Thoracic aorta (tissue), 2 donors: Measurements from ENCODE around the gene BFSP1. TPM values are rescaled to one million over a fixed set of nuclear protein-coding genes. Genes with fewer than 3 reads are reported as not detected.

Source experiments
- ATAC-seq: fragments of 150-250 bp; one replicate; pipeline ENCODE4 v1.8.0; 2017; ENCODE audit warnings: low read depth; ENCODE audit not compliant: insufficient number of reproducible peaks, low FRiP score
- DNase-seq: peaks from one replicate; pipeline ENCODE4 v3.0.0-alpha.2; 2020; ENCODE audit warnings: low spot score
- H3K27ac ChIP-seq, 2 donors: fragments of 200-600 bp; sonication (generic); 1 replicate in 1 of 2; 2 replicates in 1 of 2; pipeline ENCODE4 v1.5.1; 2016; ENCODE audit warnings: mild to moderate bottlenecking in 2 of 2, moderate library complexity in 2 of 2
- H3K27me3 ChIP-seq: fragments of 200-600 bp; sonication (generic); replicated peaks from 2 replicates; pipeline ENCODE4 v1.6.0; 2016; ENCODE audit warnings: mild to moderate bottlenecking; ENCODE audit not compliant: insufficient read depth
- H3K36me3 ChIP-seq: fragments of 200-600 bp; sonication (generic); one replicate; pipeline ENCODE4 v1.5.1; 2016
- H3K4me1 ChIP-seq, 2 donors: fragments of 200-600 bp; sonication (generic); 1 replicate in 1 of 2; 2 replicates in 1 of 2; pipeline versions ENCODE4 v1.5.1 to v1.6.0; 2016; ENCODE audit warnings: low read depth in 2 of 2, mild to moderate bottlenecking in 1 of 2; ENCODE audit not compliant: control insufficient read depth in 1 of 2
- H3K4me3 ChIP-seq: fragments of 200-600 bp; sonication (generic); 2 replicates; pipeline ENCODE4 v1.5.1; 2016; ENCODE audit warnings: mild to moderate bottlenecking
- H3K9me3 ChIP-seq: fragments of 200-600 bp; sonication (generic); 2 replicates; pipeline ENCODE4 v1.5.1; 2016
- CTCF ChIP-seq: fragments of 200-600 bp; sonication (generic); IDR thresholded peaks from one replicate; pipeline ENCODE4 v1.5.1; 2019; ENCODE audit warnings: antibody characterized with exemption
- total RNA-seq, 2 donors: library from RNA; depleted of rRNA; stranded (reverse); fragments of >200 nt; gene quantifications; one replicate each; pipeline versions ENCODE4 v1.1.0 to v1.2.3, GENCODE V29; 2016

BFSP1 gene
- total RNA-seq: 1 to 10 TPM; 2.4 to 3.0 TPM

GRCh38 chr20:17530716-17531664 is at the start of gene BFSP1:
Gene BFSP1 (minus strand): TSS chr20:17531379. CDS start chr20:17531329, 50 bp downstream.
- Histone ChIP-seq H3K4me1 (peaks cover 3 to 18% of the 10 kb centered on the region in 2 donors), H3K27ac (peak within 1 kb of the TSS; percentile 60 to 66), H3K36me3 (no peaks in the 10 kb centered on the region), H3K4me3 (peak within 1 kb of the TSS; percentile 89), H3K27me3 (no peaks in the 10 kb centered on the region), H3K9me3 (no peaks in the 10 kb centered on the region)
- DNase-seq (no peak), ATAC-seq (peak; percentile 59)
- TF ChIP-seq CTCF: no peak

GRCh38 chr20:17580895-17581294 is 49.7 kb upstream of the BFSP1 start:
- ATAC-seq (no peak), DNase-seq (no peak)
- H3K27ac ChIP-seq: peak overlapping the region in 1 of 2 donors; percentile 33
- peak overlapping the region; percentile 52 for H3K4me3 ChIP-seq
- H3K36me3 ChIP-seq: peaks cover 13% of the 10 kb centered on the region
- TF ChIP-seq CTCF: no peak
- H3K4me1 ChIP-seq: peaks cover 77 to 82% of the 10 kb centered on the region in 2 donors
- no peaks in the 10 kb centered on the region for H3K9me3 ChIP-seq
- H3K27me3 ChIP-seq: no peaks in the 10 kb centered on the region

- no peak for DNase-seq
- no peak for TF ChIP-seq CTCF
- Histone ChIP-seq H3K27me3 (no peaks in the 10 kb centered on the region), H3K9me3 (no peaks in the 10 kb centered on the region), H3K4me1 (peaks cover 64 to 81% of the 10 kb centered on the region in 2 donors), H3K4me3 (peak overlapping the region; percentile 52), H3K27ac (peak overlapping the region in 1 of 2 donors; percentile 20), H3K36me3 (peaks cover 13% of the 10 kb centered on the region)
- ATAC-seq: no peak
Observed at GRCh38 chr20:17579369-17580039, 48.3 kb upstream of the BFSP1 start.

GRCh38 chr20:17576215-17576614 is 45.0 kb upstream of the BFSP1 start:
- Histone ChIP-seq H3K4me1 (peaks cover 40 to 66% of the 10 kb centered on the region in 2 donors), H3K9me3 (no peaks in the 10 kb centered on the region), H3K27me3 (no peaks in the 10 kb centered on the region), H3K36me3 (peaks cover 10% of the 10 kb centered on the region), H3K27ac (peak overlapping the region; percentile 19 to 35), H3K4me3 (peak overlapping the region; percentile 75)
- ATAC-seq (no peak), DNase-seq (no peak)
- TF ChIP-seq CTCF: no peak

GRCh38 chr20:17573463-17573862 is 42.3 kb upstream of the BFSP1 start:
- TF ChIP-seq CTCF: no peak
- ATAC-seq (no peak), DNase-seq (no peak)
- H3K9me3 ChIP-seq: no peaks in the 10 kb centered on the region
- peak overlapping the region; percentile 75 for H3K4me3 ChIP-seq
- H3K4me1 ChIP-seq: peaks cover 14 to 40% of the 10 kb centered on the region in 2 donors
- no peaks in the 10 kb centered on the region for H3K36me3 ChIP-seq
- H3K27ac ChIP-seq: peak overlapping the region in 1 of 2 donors; percentile 96
- no peaks in the 10 kb centered on the region for H3K27me3 ChIP-seq
